ENCODE measurements around the gene BRMS1. TPM values are rescaled to one million over a fixed set of nuclear protein-coding genes. Genes with fewer than 3 reads are reported as not detected.

The BRMS1 gene
- total RNA-seq, 1 experiment from 2014 or later = 93.5 TPM

DNA sequence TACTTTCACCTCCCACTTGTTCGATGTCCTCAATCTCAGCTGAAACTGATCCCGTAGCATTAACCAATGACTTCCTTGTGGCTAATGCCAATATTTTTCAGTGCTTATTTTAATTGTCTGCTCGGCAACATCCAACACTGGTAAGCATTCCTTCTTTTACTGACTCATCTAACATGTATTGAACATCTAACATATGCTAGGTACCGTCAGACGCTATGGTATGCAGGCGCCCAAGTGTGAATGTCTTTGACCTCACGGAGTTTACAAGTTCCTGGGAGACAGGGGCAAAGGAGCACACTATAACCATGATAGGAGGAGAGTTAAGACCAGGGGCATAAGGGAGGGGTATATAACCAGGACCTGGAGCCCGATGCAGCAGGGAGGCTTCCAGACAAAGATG is 1.7 kb downstream of the BRMS1 start:
- ChIA-PET POLR2A (ENCODE audit: low non-redundant PET) (no interaction called here), CTCF (interaction anchor here (1.2 kb wide), 1 partner anchor 31 kb away, joined by 4 read pairs; no protein-coding TSS in a partner anchor)
- no peaks in the 10 kb centered on the region for H3K27me3 ChIP-seq (replicated peaks; ENCODE audit: insufficient read depth, low read depth, low read length, poor library complexity)
- H3K4me1 ChIP-seq (ENCODE audit: insufficient read depth, low read length, poor library complexity, severe bottlenecking) = peaks cover 24% of the 10 kb centered on the region
- BruUV-seq (replicated peaks) = no TSS peak
- H3K27ac ChIP-seq (ENCODE audit: low read depth, low read length, poor library complexity, severe bottlenecking) = no peak overlapping the region
- H3K9me3 ChIP-seq (ENCODE audit: low read depth, low read length, poor library complexity, severe bottlenecking) = no peaks in the 10 kb centered on the region
- intact Hi-C loops (cut with micrococcal nuclease; ENCODE audit: unreplicated experiment) = no loop called here
- H3K4me3 ChIP-seq (ENCODE audit: low read depth, low read length, poor library complexity, severe bottlenecking) = no peak overlapping the region
- TF ChIP-seq, protein P1, sequence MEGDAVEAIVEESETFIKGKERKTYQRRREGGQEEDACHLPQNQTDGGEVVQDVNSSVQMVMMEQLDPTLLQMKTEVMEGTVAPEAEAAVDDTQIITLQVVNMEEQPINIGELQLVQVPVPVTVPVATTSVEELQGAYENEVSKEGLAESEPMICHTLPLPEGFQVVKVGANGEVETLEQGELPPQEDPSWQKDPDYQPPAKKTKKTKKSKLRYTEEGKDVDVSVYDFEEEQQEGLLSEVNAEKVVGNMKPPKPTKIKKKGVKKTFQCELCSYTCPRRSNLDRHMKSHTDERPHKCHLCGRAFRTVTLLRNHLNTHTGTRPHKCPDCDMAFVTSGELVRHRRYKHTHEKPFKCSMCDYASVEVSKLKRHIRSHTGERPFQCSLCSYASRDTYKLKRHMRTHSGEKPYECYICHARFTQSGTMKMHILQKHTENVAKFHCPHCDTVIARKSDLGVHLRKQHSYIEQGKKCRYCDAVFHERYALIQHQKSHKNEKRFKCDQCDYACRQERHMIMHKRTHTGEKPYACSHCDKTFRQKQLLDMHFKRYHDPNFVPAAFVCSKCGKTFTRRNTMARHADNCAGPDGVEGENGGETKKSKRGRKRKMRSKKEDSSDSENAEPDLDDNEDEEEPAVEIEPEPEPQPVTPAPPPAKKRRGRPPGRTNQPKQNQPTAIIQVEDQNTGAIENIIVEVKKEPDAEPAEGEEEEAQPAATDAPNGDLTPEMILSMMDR (conservative IDR thresholded peaks at IDR 0.05; ENCODE audit: low read depth, low read length) = no peak
- no peak for TF ChIP-seq EZH2 (IDR thresholded peaks at IDR 0.05; ENCODE audit: borderline replicate concordance, low read depth, low read length, poor library complexity, severe bottlenecking)
- DNase-seq (ENCODE audit: low spot score) = no peak
- peaks cover 9% of the 10 kb centered on the region for H3K36me3 ChIP-seq (ENCODE audit: insufficient read depth, low read length, poor library complexity, severe bottlenecking)

GRCh38 chr11:66341502-66342126 is 3.3 kb downstream of the BRMS1 start:
- POLR2A ChIA-PET (ENCODE audit: low non-redundant PET) = no interaction called here
- DNase-seq (ENCODE audit: low spot score) = no peak
- CTCF ChIA-PET = no interaction called here
- H3K27ac ChIP-seq (ENCODE audit: low read depth, low read length, poor library complexity, severe bottlenecking) = no peak overlapping the region
- intact Hi-C loops (cut with micrococcal nuclease; ENCODE audit: unreplicated experiment) = no loop called here
- peaks cover 16% of the 10 kb centered on the region for H3K36me3 ChIP-seq (ENCODE audit: insufficient read depth, low read length, poor library complexity, severe bottlenecking)
- BruUV-seq (replicated peaks) = no TSS peak
- H3K9me3 ChIP-seq (ENCODE audit: low read depth, low read length, poor library complexity, severe bottlenecking) = no peaks in the 10 kb centered on the region
- peaks cover 31% of the 10 kb centered on the region for H3K4me1 ChIP-seq (ENCODE audit: insufficient read depth, low read length, poor library complexity, severe bottlenecking)
- no peaks in the 10 kb centered on the region for H3K27me3 ChIP-seq (replicated peaks; ENCODE audit: insufficient read depth, low read depth, low read length, poor library complexity)
- TF ChIP-seq EZH2 (IDR thresholded peaks at IDR 0.05; ENCODE audit: borderline replicate concordance, low read depth, low read length, poor library complexity, severe bottlenecking) = no peak
- TF ChIP-seq, protein P1 (conservative IDR thresholded peaks at IDR 0.05; ENCODE audit: low read depth, low read length) = no peak
- no peak overlapping the region for H3K4me3 ChIP-seq (ENCODE audit: low read depth, low read length, poor library complexity, severe bottlenecking)

DNA sequence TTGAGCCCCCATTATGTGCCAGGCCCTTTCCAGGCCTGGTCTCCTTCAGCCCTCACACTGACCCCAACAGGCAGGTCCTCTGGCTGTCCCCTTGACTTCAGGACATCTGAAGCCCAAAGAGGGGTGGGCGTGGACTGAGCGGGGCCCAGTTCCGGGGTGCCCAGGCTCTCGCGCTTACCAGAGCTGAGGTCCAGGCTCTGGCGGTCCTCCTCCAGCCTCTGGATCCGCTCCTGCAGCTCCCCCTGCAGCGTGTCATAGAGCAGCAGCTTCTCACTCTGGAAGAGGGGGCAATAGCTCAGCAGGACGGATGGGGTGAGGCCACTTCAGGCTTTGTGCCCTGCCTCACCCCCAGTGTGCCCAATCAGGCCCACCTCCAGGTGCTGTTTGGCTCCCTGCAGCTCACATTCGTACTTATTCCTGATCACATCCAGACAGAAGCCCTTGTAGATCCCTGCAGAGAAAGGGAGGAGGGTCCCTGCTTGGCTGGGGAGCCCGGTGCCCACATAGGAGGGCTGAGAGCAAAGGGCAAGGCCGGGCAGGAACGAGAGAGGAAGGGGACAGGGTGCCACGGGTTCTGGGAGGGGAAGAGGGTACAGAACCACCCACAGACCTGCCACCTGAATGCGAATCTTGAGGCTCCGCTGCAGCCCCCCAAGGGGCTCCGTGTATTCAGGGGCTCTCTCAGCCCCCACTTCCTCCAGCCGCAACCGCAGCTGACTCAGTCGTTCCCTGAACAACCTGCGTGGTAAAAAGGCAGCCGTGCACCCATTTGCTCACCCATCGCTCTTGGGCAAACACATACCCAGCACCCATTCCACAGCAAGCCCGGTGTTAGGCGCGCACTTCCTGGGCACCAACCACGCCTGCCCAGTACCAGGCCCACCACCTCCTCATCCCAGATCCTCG is 4.1 kb downstream of the BRMS1 start:
- Histone ChIP-seq H3K4me1 (ENCODE audit: insufficient read depth, low read length, poor library complexity, severe bottlenecking) (peaks cover 31% of the 10 kb centered on the region), H3K27ac (ENCODE audit: low read depth, low read length, poor library complexity, severe bottlenecking) (no peak overlapping the region), H3K9me3 (ENCODE audit: low read depth, low read length, poor library complexity, severe bottlenecking) (no peaks in the 10 kb centered on the region), H3K36me3 (ENCODE audit: insufficient read depth, low read length, poor library complexity, severe bottlenecking) (peaks cover 16% of the 10 kb centered on the region), H3K4me3 (ENCODE audit: low read depth, low read length, poor library complexity, severe bottlenecking) (no peak overlapping the region), H3K27me3 (replicated peaks; ENCODE audit: insufficient read depth, low read depth, low read length, poor library complexity) (no peaks in the 10 kb centered on the region)
- CTCF ChIA-PET = no interaction called here
- intact Hi-C loops (cut with micrococcal nuclease; ENCODE audit: unreplicated experiment) = no loop called here
- POLR2A ChIA-PET (ENCODE audit: low non-redundant PET) = no interaction called here
- BruUV-seq (replicated peaks) = no TSS peak
- no peak for DNase-seq (ENCODE audit: low spot score)
- no peak for TF ChIP-seq EZH2 (IDR thresholded peaks at IDR 0.05; ENCODE audit: borderline replicate concordance, low read depth, low read length, poor library complexity, severe bottlenecking)
- TF ChIP-seq, protein P1 (conservative IDR thresholded peaks at IDR 0.05; ENCODE audit: low read depth, low read length) = no peak
